Amniotic epithelial cell (primary cell): Measurements from ENCODE around the gene ADGRE2.
"Not testable (repeated sequence)": the region's sequence is repeated elsewhere in the genome, so short reads cannot be mapped to it uniquely, and the experiment has no call there.

Experiments used
- DNase-seq: peaks from one replicate; pipeline ENCODE4 v3.0.0-alpha.2; 2010; ENCODE audit warnings: low read depth

ADGRE2 gene

GRCh38 chr19:14779151-14779550, 791 bp upstream of the ADGRE2 start:
- no peak for DNase-seq

- DNase-seq = not testable (repeated sequence)
Measured at GRCh38 chr19:14777645-14778044, 715 bp downstream of the ADGRE2 start.

- no peak for DNase-seq
Measured at GRCh38 chr19:14775869-14776586, 2.3 kb downstream of the ADGRE2 start.

- DNase-seq = not testable (repeated sequence)
Measured at GRCh38 chr19:14775326-14775725, 3.0 kb downstream of the ADGRE2 start.

GRCh38 chr19:14774373-14774772, 4.0 kb downstream of the ADGRE2 start:
- DNase-seq = no peak

GRCh38 chr19:14773722-14774121, 4.6 kb downstream of the ADGRE2 start:
- not testable (repeated sequence) for DNase-seq

GRCh38 chr19:14772995-14773394, 5.4 kb downstream of the ADGRE2 start:
- no peak for DNase-seq

- DNase-seq = no peak
Measured at GRCh38 chr19:14772467-14772866, 5.9 kb downstream of the ADGRE2 start.

- no peak for DNase-seq
Measured at GRCh38 chr19:14770944-14771839, 7.2 kb downstream of the ADGRE2 start.

GRCh38 chr19:14770136-14770535, 8.2 kb downstream of the ADGRE2 start:
- no peak for DNase-seq

- no peak for DNase-seq
Measured at GRCh38 chr19:14769201-14769600, 9.2 kb downstream of the ADGRE2 start.

- no peak for DNase-seq
Measured at GRCh38 chr19:14768001-14768400, 10.4 kb downstream of the ADGRE2 start.

GRCh38 chr19:14767466-14767971, 10.8 kb downstream of the ADGRE2 start:
- no peak for DNase-seq

GRCh38 chr19:14765841-14766240, 12.5 kb downstream of the ADGRE2 start:
- not testable (repeated sequence) for DNase-seq

GRCh38 chr19:14765403-14765802, 13.0 kb downstream of the ADGRE2 start:
- DNase-seq = not testable (repeated sequence)

- no peak for DNase-seq
Measured at GRCh38 chr19:14764401-14764800, 14.0 kb downstream of the ADGRE2 start.

GRCh38 chr19:14763497-14764145, 14.7 kb downstream of the ADGRE2 start:
- no peak for DNase-seq

- DNase-seq = no peak
Measured at GRCh38 chr19:14762111-14762510, 16.2 kb downstream of the ADGRE2 start.

GRCh38 chr19:14761607-14762006, 16.8 kb downstream of the ADGRE2 start:
- DNase-seq = no peak

GRCh38 chr19:14758816-14759215, 19.5 kb downstream of the ADGRE2 start:
- DNase-seq = no peak

GRCh38 chr19:14748601-14749000, 29.8 kb downstream of the ADGRE2 start:
- DNase-seq = no peak

- no peak for DNase-seq
Measured at GRCh38 chr19:14746886-14747285, 31.5 kb downstream of the ADGRE2 start.
